Endothelial cell of umbilical vein (primary cell): ENCODE results near the gene TTC3.

Experiments used
- CTCF ChIP-seq, 2 donors: IDR thresholded peaks; 1 replicate in 1 of 2; 2 replicates in 1 of 2; pipeline ENCODE4 v1.5.1; 2011; ENCODE audit warnings: low read length in 2 of 2, mild to moderate bottlenecking in 2 of 2, moderate library complexity in 2 of 2, control low read depth in 1 of 2, inconsistent platforms in 1 of 2, low read depth in 1 of 2; ENCODE audit not compliant: insufficient read depth in 1 of 2; ENCODE audit errors: extremely low read depth in 1 of 2
- JUN ChIP-seq: IDR thresholded peaks from 2 replicates; pipeline ENCODE4 v1.6.1; 2011; ENCODE audit warnings: borderline replicate concordance, low read depth; ENCODE audit not compliant: insufficient read length, insufficient read depth
- POLR2A ChIP-seq: IDR thresholded peaks from 2 replicates; pipeline ENCODE4 v1.6.1; 2012; ENCODE audit warnings: low read depth, mild to moderate bottlenecking, control low read depth, low read length
- POLR2AphosphoS5 ChIP-seq: IDR thresholded peaks from 2 replicates; pipeline ENCODE4 v1.6.1; 2012; ENCODE audit warnings: low read depth, mild to moderate bottlenecking, control low read depth, low read length, moderate library complexity; ENCODE audit not compliant: insufficient read depth

- TF ChIP-seq CTCF (IDR thresholded peaks at IDR 0.05; ENCODE audit: extremely low read depth in 1 of 2, insufficient read depth in 1 of 2, low read depth in 1 of 2, low read length in 2 of 2) (no peak), JUN (no peak), POLR2A (no peak), POLR2AphosphoS5 (no peak)
These were observed 129.4 kb downstream of the TTC3 start for GRCh38 chr21:37202221-37203110.
